ENCODE data around the gene TMPRSS6.
"Not testable (repeated sequence)": the region's sequence is repeated elsewhere in the genome, so short reads cannot be mapped to it uniquely, and the experiment has no call there.

Gene TMPRSS6

DNA sequence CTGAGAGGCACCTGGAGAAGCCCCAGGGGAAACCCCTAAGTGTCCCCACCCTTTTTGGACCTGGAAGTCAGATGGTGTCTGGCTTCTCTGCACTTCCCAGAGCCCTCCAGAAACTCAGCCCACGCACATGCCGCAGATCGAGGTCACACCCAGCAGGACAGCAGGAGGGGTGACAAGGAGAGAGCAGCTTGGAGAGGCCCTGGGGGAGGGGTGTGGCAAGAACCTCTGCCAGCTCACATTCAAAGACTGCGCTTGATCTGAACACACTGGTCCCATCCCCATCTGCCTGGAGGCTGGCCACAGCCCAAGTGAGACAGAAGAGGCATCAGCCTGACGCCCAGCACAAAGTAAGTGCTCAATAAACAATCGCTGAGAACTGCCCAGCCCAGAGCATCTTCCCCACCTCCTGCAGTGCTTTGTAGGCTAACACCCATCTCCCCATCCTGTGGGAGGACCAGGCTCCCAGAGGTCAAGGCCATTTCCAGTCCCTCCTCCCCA, 21.4 kb downstream of the TMPRSS6 start:
- DNase-seq (ENCODE audit: low read depth), result no peak

DNA sequence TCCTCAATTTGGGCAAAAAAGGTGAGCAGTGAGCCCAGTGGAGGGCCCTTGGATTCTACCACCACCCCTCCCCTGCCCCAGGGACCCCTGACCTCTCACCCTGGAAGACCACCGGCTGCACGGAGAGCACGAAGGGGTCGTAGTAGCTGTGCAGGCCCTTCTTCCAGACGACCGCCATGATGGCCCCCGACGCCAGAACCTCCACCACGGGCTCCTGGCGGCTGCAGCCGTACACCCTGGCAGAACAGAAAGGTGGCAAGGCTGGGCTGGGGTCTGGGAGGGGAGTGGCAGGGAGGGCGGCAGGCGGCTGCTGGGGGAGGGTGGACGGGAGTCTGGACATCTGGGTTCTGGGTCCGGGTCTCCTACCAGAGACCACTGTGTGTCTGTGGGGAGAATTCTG, 23.3 kb downstream of the TMPRSS6 start:
- DNase-seq (ENCODE audit: low read depth), result no peak

GRCh38 chr22:37084385-37084784, 25.1 kb downstream of the TMPRSS6 start:
- DNase-seq (ENCODE audit: low read depth), result no peak

GRCh38 chr22:37083914-37084313, 25.6 kb downstream of the TMPRSS6 start:
- no peak for DNase-seq (ENCODE audit: low read depth)

DNA sequence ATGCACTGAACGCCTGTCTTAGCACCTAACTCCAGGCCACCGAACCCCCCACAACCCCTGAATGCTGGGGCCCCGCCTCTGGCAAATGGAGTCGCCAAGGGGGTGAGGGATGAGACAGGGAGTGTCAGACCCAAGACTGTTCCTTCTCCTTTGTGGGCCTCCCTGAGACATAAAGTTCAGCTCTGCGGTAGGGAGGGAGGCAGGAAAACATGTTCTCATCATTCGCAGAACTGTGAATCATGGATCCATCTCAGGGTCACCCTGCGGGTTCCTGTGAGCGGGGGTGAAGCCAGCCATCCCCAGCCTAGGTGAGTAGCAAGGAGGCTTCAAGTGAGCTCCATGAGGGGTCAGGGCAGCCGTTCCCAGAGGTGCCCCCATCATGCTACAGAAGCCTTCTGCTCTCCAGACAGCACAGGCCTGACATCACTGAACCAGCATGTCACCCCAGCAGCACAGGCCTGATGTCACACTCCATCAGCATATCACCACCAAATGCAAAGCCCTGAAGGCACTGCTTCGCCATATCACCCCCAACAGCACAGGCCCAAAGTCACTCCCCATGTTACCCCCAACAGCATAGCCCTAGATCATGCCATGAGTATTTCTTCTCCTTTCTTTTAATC, 27.2 kb downstream of the TMPRSS6 start:
- no peak for DNase-seq (ENCODE audit: low read depth)

DNA sequence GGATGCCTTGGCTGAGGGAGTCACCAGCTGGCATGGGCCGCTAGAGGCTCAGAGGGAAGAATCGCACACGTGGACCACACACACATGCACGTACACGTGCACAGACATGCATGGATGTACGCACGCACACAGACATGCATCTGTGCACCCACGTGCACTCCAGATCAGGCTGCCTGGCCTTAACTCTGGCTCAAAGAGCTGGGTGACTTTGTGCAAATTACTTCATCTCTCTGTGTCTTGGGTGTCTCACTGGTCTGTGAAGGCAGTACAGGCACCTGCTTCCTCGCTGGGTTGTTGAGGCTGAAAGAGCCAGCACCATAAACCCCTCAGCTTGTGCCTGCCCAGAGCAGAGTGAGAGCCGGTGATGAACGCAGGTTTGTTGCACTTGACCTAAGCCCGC, 28.7 kb downstream of the TMPRSS6 start:
- DNase-seq (ENCODE audit: low read depth), result no peak

GRCh38 chr22:37080438-37080837, 29.1 kb downstream of the TMPRSS6 start:
- no peak for DNase-seq (ENCODE audit: low read depth)

- DNase-seq (ENCODE audit: low read depth), result no peak
These were observed 29.8 kb downstream of the TMPRSS6 start for GRCh38 chr22:37079668-37080171.

GRCh38 chr22:37079158-37079557, 30.4 kb downstream of the TMPRSS6 start:
- no peak for DNase-seq (ENCODE audit: low read depth)

- DNase-seq (ENCODE audit: low read depth), result no peak
These were observed 31.6 kb downstream of the TMPRSS6 start for GRCh38 chr22:37077802-37078448.

- no peak for DNase-seq (ENCODE audit: low read depth)
These were observed 33.6 kb downstream of the TMPRSS6 start for GRCh38 chr22:37075822-37076433.

GRCh38 chr22:37075046-37075445, 34.5 kb downstream of the TMPRSS6 start:
- DNase-seq (ENCODE audit: low read depth), result no peak

- no peak for DNase-seq (ENCODE audit: low read depth)
These were observed 35.0 kb downstream of the TMPRSS6 start for GRCh38 chr22:37074537-37074936.

DNA sequence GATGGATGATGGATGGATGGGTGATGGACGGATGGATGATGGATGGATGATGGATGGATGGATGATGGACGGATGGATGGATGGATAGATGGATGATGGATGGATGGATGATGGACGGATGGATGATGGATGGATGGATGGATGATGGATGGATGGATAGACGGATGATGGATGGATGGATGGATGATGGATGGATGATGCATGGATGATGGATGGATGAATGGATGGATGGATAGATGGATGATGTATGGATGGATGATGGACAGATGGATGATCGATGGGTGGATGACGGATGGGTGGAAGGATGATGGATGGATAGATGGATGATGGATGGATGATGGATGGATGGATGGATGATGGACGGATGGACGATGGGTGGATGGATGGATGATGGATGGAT, 36.8 kb downstream of the TMPRSS6 start:
- no peak for DNase-seq (ENCODE audit: low read depth)

GRCh38 chr22:37071850-37072592, 37.5 kb downstream of the TMPRSS6 start:
- not testable (repeated sequence) for DNase-seq (ENCODE audit: low read depth)

- DNase-seq (ENCODE audit: low read depth), result no peak
These were observed 38.8 kb downstream of the TMPRSS6 start for GRCh38 chr22:37070744-37071143.

DNA sequence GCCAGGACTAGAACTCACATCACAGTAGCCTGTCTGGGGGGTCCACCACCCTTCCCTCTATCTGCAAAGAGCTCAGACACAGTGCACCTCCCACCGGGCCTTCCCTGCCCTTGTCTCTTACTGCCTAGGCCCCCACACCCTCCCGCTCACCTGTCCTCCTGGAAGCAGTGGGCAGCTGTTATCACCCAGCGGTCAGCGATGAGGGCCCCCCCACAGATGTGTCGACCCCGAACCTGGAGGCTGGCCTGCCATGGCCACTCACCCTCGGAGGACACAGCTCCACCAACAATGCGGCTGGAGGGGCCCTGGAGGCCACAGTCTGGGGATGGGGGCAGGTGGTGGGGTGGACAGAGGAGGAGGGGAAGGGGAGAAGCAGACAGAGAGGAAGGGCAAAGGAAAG, 39.2 kb downstream of the TMPRSS6 start:
- no peak for DNase-seq (ENCODE audit: low read depth)

DNA sequence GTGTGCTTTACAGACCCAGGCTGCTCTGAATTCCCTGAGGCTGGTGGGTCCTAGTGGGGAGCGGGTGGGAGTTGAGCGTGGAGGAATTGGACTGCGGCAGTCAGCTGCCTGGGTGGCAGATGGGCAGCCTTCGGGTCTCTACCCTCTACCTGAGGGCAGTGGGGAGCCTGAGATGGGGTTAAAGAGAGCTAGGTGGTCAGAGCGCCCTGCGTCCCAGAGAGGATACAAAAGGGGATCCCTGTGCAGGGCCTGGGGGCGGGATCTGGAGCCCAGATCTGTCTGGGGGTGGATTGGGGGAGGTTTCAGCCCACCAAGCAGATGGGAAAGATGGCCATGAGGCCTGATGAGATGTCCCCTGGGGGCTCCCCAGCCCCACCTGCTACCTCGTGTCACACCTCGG, 39.8 kb downstream of the TMPRSS6 start:
- DNase-seq (ENCODE audit: low read depth), result no peak

DNA sequence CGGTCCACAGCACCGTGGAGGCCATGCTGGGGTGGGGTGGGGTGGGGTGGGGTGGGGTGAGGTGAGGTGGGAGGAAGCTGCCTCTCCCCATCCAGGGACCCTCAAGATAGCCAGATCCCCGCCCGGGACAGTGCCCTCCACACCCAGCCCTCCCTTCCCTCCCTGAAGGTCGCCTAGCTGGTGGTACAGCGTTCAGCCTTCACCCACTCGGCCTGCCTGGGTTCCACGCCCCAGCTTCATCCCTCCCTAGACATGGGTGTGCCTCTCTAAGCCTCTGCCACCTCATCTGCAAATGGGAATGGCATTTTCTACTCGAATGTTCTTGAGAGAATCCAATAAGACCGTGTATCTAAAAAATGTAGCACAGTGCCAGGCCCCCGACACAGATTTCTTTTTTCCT, 40.2 kb downstream of the TMPRSS6 start:
- no peak for DNase-seq (ENCODE audit: low read depth)

- DNase-seq (ENCODE audit: low read depth), result no peak
These were observed 40.7 kb downstream of the TMPRSS6 start for GRCh38 chr22:37068859-37069258.

DNA sequence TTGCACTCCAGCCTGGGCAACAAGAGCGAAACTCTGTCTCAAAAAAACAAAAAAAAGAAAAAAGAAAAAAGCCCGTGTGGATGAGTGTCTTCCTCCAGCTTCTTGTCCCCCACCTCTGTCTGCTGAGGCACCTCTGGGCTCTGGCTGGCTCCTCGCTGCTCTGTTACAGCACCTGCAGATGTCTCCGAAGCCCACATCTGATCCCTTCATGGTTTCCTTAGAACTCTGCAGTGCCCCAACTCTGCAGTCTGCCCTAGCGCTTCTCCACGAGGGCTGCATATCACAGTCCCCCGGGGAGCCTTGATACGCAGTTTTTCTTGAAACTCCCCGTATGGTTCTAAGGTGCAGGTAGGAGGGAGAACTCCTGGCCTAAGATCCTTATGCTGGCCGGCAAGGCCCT, 42.1 kb downstream of the TMPRSS6 start:
- no peak for DNase-seq (ENCODE audit: low read depth)

GRCh38 chr22:37065961-37066360, 43.6 kb downstream of the TMPRSS6 start:
- no peak for DNase-seq (ENCODE audit: low read depth)

- no peak for DNase-seq (ENCODE audit: low read depth)
These were observed 44.3 kb downstream of the TMPRSS6 start for GRCh38 chr22:37065180-37065579.
